Kasumi-1 (cell line): ENCODE measurements around the gene CENPX.

Experiments
- DNase-seq, 2 experiments: peaks; one replicate each; lab custom pipeline; 2025; lab: John Stamatoyannopoulos, UW

The CENPX gene

DNA sequence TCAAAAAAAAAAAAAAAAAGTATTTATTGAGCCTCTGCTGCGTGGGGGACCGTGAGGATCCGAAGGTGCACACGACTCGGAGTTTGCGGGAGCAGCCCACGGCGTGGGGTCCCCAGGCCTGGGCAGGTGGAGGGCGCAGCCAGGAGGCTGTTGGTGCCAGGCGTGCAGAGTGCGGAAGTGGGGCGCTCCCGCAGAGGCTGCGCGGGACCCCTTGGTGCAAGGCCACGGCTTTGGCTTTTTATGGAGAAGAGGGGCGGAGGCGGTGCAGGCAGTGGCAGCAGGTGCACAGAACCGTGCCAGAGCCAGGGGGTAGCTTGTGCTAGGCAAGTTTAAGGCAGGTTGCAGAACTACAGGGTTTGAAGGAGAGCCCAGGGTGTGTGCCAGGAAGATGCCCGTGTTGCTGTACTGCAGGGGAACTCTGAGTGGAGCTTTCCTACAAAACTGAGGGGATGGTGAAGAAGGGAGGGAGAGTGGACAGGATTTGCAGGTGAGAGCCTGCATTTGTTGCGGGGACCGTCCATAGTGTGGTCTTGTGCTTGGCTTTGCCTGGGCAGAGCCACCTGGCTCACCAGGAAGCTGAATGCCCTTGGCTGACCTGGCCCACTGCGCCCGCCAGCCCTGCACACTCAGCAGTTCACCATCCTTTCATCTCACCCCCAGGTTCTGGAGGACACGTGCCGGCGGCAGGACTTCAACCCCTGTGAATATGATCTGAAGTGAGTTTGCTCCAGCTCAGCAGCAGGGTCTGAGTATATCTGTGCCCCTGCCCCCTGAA lies 44.0 kb downstream of the CENPX start:
- no peak for DNase-seq

DNA sequence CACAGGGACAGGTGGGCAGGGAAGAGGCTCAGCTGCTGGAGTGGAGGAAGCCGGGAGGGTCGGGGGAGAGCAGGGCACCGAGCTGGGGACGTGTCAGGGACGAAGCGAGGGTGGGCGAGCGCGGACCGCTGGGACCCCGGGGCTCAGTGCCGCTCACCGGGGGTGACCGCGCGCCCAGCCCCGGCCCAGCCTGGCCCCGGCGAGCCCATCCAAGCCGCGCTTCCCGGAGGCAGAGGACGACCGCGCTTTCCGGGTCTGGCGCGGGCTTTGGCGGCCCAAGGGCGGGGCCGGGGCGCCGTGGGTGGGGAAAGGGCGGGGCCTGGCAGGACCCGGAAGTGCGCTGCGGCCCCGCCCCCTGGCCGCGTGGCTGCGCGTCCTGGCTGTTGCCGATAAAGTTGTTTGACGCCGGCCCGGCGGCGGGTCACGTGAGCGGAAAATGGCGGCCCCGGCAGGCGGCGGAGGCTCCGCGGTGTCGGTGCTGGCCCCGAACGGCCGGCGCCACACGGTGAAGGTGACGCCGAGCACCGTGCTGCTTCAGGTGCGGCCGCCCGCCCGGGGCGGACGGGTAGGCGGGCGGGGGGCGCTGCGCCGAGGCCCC lies 45.4 kb downstream of the CENPX start, which contains the start of gene ASPSCR1:
Gene ASPSCR1 (plus strand): TSS at position 419 of the 598 bp plus-strand sequence. CDS start 18 bp downstream, at position 437.
- DNase-seq = peak; percentile 79 to 92

DNA sequence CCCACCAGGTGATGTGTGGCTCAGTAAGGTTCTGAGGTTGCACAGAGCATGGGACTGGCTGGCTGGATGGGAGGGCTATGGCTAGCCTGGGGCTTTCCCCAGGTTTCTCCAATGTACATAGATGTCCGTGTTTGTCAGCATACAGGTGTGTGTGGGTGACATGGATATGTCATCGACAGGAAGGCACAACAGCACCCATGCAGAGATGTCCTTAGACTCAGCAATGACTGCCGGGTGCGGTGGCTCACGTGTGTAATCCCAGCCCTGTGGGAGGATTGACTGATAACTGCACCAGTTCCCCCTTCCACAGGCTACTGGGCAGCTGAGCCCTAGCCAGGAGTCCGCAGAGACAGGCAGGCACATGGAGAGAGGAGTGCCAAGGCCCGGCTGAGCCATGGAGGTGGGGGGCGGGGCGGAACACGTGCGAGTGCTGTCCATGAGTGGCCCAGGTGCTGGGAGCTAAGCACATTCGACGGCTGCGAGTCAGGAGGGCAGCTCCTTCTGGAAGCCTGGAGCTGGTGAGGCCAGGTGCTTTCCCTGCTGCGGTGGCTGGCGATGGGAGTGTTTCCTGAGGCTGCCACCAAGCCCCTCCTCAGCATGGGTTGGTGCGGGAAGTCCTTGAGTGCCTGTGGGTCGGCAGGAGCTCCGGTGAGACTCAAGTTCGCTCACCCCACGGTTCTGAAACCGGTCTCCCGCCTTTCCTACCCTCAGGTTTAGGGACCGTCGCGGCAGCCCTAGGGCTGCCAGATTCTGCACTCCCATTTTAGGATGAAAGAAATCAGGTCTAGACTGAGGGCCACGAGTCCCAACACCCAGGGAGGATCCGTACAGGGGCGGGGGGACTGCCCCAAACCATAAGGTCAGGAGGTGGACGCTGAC lies 46.1 kb downstream of the CENPX start:
- DNase-seq = no peak

DNA sequence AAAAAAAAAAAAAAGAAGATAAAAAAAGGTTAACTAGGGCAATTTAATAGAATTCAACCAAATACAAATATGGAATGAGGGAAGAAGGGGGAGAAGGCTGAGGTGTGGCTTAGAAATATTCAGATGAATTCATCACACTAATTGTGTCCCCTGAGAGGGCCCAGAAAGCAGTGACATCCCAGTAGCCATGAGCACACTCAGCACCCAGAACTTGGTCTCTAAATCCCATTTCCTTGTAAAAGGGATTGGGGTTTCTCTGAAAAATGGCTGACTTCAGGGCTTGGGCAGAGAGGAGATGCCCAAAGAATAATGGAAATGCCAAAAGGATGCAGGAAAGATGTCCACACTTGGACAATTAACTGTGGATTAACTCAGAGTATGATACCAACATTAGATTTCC lies 49.2 kb downstream of the CENPX start:
- DNase-seq = no peak

DNA sequence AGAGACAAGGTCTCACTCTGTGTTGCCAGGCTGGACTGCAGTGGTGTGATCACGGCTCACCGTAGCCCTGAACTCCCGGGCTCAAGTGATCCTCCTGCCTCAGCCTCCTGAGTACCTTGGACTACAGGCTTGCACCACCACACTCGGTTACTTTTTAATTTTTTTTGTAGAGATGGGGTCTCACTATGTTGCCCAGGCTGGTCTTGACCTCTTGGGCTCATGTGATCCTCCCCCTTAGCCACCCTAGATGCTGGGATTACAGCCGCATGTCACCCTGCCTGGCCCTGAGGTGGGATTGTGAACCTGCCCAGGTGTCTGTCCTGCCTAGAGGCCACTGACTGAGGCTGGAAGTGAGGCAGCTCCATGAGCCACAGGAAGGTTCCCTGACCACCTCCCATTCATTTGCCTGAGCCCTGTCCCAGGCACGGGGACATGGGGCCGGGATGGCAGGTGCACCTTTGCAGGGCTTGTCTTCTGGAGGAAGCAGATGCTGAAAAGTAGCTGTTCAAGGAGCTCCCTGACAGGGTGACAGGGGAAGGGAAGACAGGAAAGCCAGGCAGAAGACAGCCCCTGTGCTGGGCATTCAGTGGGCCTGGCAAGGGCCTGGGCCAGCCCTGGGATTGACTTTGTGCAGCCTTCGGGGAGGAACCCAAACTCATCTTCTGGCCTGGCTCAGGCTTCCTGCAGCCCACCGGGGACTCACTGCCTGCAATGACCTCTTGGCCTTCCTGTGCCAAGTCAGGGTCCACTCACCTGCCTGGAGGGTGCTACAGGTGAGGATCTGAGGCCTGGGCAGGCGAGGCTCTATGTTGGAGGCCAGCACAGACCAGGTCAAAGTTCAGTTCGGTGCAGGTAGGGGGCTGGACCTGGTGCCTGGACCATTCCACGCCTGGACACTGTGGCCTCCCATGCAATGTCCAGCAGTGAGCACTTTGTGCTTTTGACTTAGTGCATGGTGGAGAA lies 53.5 kb downstream of the CENPX start:
- DNase-seq = no peak
